ENCODE results near the gene TK2. TPM values are rescaled to one million over a fixed set of nuclear protein-coding genes. Genes with fewer than 3 reads are reported as not detected.
A peak's percentile ranks its signal among the peaks of the same experiment; 100 is the strongest.
"Not testable (repeated sequence)": the region's sequence is repeated elsewhere in the genome, so short reads cannot be mapped to it uniquely, and the experiment has no call there.

TK2 gene
- total RNA-seq, 1 donor from 2014 or later: 28.5 TPM

DNA sequence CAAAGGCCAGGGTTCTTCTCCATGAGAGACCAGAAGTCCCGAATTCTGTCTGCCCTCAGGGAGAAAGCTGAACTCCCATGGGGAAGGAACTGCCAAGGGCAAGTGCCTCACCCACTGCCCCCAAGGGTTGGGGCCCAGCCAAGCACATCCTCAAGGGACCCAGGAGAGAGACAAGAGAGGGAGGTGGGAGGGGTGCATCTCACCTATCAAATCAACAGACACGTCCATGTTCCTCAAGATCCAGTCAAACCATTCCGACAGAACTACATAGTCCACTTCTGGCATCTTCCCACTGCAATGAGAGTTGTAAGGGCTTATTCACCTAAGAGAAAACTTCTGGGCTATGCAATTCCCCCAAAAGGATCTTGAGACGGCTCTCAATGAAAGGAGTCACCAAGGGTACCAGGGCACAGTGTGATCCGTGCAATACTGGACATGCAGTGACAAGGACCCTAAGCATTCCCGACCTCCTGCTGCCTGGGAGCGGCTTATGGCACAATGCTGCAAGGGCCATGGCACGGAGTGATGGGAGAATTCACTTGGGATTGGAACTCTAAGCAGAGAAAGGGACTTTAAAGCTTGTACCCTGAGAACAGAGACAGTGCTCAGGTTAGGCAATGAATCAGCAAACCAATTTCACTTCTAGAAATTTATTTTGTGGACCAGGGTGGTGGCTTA, 32.2 kb downstream of the TK2 start:
- peak overlapping the region; percentile 94 for H3K27ac Mint-ChIP-seq

DNA sequence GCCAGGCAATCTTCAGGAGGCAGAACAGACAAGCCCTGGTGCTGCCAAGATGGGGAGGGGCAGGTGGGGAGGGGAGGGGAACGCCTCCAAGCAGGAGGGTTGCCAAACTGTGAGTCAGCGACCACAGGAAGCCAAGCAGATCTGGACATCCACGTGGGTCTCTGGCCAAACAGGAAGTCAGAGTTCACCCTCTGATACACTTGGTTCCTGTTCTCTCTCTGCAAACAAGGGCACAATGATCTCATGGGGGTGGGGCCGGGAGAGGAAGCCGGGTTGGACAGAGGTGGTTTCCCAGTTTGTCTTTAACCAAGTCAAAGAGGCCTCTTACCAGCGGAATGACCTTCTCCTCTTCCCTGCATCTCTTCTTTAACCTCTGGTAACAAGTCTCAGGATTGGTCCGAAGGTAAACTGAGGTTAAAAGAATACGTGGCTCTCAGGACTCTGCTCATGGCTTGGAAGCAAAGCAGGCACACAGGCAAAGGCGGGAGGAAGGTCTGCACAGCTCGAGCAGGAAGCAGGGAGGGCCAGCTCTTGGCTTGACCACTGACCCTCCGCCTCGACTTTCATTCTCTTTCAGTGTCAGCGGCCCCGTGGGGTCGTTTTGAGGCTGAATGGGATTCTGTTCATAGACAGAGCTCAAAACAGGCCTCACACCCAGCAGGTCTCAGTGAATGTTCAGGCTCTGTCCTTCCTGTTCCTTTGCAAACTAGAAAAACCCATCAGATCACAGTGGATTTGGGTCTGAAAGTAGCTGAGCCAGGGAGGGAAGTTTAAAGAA, 32.9 kb downstream of the TK2 start:
- Mint-ChIP-seq H3K27ac (peak overlapping the region; percentile 94), H3K36me3 (peaks cover 27% of the 10 kb centered on the region), H3K9me3 (no peaks in the 10 kb centered on the region), H3K4me3 (no peak overlapping the region), H3K4me1 (peaks cover 9% of the 10 kb centered on the region), H3K27me3 (ENCODE audit: low read depth) (no peaks in the 10 kb centered on the region)
- no peak for DNase-seq (ENCODE audit: low spot score in 2 of 2, unreplicated experiment in 2 of 2)
- TF ChIP-seq, protein P1, sequence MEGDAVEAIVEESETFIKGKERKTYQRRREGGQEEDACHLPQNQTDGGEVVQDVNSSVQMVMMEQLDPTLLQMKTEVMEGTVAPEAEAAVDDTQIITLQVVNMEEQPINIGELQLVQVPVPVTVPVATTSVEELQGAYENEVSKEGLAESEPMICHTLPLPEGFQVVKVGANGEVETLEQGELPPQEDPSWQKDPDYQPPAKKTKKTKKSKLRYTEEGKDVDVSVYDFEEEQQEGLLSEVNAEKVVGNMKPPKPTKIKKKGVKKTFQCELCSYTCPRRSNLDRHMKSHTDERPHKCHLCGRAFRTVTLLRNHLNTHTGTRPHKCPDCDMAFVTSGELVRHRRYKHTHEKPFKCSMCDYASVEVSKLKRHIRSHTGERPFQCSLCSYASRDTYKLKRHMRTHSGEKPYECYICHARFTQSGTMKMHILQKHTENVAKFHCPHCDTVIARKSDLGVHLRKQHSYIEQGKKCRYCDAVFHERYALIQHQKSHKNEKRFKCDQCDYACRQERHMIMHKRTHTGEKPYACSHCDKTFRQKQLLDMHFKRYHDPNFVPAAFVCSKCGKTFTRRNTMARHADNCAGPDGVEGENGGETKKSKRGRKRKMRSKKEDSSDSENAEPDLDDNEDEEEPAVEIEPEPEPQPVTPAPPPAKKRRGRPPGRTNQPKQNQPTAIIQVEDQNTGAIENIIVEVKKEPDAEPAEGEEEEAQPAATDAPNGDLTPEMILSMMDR (IDR thresholded peaks at IDR 0.05; ENCODE audit: unreplicated experiment): no peak

More for the DNA sequence above, 32.2 kb downstream of the TK2 start:
- H3K4me3 Mint-ChIP-seq: no peak overlapping the region
- H3K27me3 Mint-ChIP-seq (ENCODE audit: low read depth): no peaks in the 10 kb centered on the region
- peaks cover 26% of the 10 kb centered on the region for H3K36me3 Mint-ChIP-seq
- DNase-seq (ENCODE audit: low spot score in 2 of 2, unreplicated experiment in 2 of 2): no peak
- TF ChIP-seq, protein P1 (IDR thresholded peaks at IDR 0.05; ENCODE audit: unreplicated experiment): no peak
- H3K9me3 Mint-ChIP-seq: no peaks in the 10 kb centered on the region
- H3K4me1 Mint-ChIP-seq: peaks cover 9% of the 10 kb centered on the region

GRCh38 chr16:66516509-66516807, 33.5 kb downstream of the TK2 start:
- no peaks in the 10 kb centered on the region for H3K9me3 Mint-ChIP-seq
- no peaks in the 10 kb centered on the region for H3K27me3 Mint-ChIP-seq (ENCODE audit: low read depth)
- H3K4me1 Mint-ChIP-seq: peaks cover 11% of the 10 kb centered on the region
- peak overlapping the region; percentile 94 for H3K27ac Mint-ChIP-seq
- no peak overlapping the region for H3K4me3 Mint-ChIP-seq
- no peak for DNase-seq (ENCODE audit: low spot score in 2 of 2, unreplicated experiment in 2 of 2)
- H3K36me3 Mint-ChIP-seq: peaks cover 28% of the 10 kb centered on the region
- TF ChIP-seq, protein P1 (IDR thresholded peaks at IDR 0.05; ENCODE audit: unreplicated experiment): no peak

DNA sequence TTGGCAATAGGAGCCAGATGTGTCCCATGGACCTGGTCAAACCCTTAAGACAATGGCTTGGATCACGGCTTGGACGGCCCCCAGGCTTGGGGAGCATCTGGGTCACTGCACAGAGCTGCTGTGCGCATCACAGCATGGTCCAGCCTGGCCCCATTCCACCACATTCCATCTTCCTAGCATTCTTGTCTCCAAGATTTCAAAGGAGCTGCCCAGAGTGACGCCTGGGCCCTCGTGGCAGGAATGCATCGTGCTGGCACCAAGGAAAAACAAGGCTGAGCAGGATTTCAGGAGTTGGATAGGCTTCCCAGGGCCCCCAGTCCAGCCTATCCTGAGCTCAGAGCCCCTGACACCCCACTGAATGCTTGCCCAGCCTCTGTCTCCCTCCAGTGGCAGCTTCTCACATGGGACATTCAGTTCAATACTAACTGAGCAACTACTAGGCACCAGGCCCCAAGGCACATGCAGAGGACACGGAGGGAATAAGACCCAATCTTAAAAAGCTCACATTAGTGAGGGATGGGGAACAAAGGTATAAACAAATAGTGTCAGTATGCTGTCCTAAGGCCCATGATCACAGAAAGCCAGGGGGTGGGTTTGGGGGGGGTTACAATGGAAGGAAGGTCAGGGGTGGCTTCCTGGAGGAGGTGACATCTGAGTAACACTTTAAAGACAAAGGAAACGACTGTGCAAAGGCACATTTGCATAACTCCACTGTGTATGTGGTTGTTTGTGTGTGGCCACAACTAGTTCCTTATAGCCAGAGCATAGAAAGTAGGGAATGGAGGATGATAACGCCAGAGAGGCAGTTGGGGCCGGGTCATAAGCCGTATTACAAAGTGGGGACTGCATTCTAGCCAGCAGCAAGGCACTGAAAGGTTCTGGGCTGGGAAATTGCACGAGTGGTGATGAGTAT, 34.1 kb downstream of the TK2 start:
- H3K4me3 Mint-ChIP-seq: no peak overlapping the region
- TF ChIP-seq, protein P1 (IDR thresholded peaks at IDR 0.05; ENCODE audit: unreplicated experiment): no peak
- peaks cover 28% of the 10 kb centered on the region for H3K36me3 Mint-ChIP-seq
- peaks cover 11% of the 10 kb centered on the region for H3K4me1 Mint-ChIP-seq
- no peaks in the 10 kb centered on the region for H3K9me3 Mint-ChIP-seq
- H3K27ac Mint-ChIP-seq: peak overlapping the region; percentile 94
- H3K27me3 Mint-ChIP-seq (ENCODE audit: low read depth): no peaks in the 10 kb centered on the region
- DNase-seq (ENCODE audit: low spot score in 2 of 2, unreplicated experiment in 2 of 2): no peak

- Mint-ChIP-seq H3K36me3 (peaks cover 28% of the 10 kb centered on the region), H3K4me1 (peaks cover 11% of the 10 kb centered on the region)
- not testable (repeated sequence) for H3K27ac Mint-ChIP-seq; H3K27me3 Mint-ChIP-seq (ENCODE audit: low read depth); DNase-seq (ENCODE audit: low spot score in 2 of 2, unreplicated experiment in 2 of 2); H3K9me3 Mint-ChIP-seq; H3K4me3 Mint-ChIP-seq
These were observed 34.8 kb downstream of the TK2 start for GRCh38 chr16:66514980-66515595.

DNA sequence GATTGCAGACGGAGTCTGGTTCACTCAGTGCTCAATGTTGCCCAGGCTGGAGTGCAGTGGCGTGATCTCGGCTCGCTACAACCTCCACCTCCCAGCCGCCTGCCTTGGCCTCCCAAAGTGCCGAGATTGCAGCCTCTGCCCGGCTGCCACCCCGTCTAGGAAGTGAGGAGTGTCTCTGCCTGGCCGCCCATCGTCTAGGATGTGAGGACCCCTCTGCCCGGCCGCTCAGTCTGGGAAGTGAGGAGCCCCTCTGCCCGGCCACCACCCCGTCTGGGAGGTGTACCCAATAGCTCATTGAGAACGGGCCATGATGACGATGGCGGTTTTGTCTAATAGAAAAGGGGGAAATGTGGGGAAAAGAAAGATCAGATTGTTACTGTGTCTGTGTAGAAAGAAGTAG, 35.5 kb downstream of the TK2 start:
- H3K4me1 Mint-ChIP-seq: peaks cover 11% of the 10 kb centered on the region
- H3K27ac Mint-ChIP-seq; H3K27me3 Mint-ChIP-seq (ENCODE audit: low read depth); DNase-seq (ENCODE audit: low spot score in 2 of 2, unreplicated experiment in 2 of 2); H3K9me3 Mint-ChIP-seq; H3K4me3 Mint-ChIP-seq: not testable (repeated sequence)
- peaks cover 28% of the 10 kb centered on the region for H3K36me3 Mint-ChIP-seq
